Endothelial cell of umbilical vein (primary cell): ENCODE results near the gene EPHX1. TPM values are rescaled to one million over a fixed set of nuclear protein-coding genes. Genes with fewer than 3 reads are reported as not detected.

Source experiments
- BruUV-seq: library from RNA; stranded (reverse); fragments of 400-500 nt; replicated peaks from 2 replicates; lab custom pipeline; 2021; lab: Mats Ljungman, UMichigan
- CTCF ChIA-PET: fragments of 300-600, 350-600 bp; sonication (Branson Sonifier 250); formaldehyde crosslinking; loops from one replicate; lab custom pipeline; 2021; ENCODE audit warnings: antibody characterized with exemption, inconsistent platforms; lab: Charles Lee
- POLR2A ChIA-PET: fragments of 300-600, 350-600 bp; sonication (Branson Sonifier 250); formaldehyde crosslinking; loops from one replicate; lab custom pipeline; 2021; ENCODE audit warnings: antibody characterized with exemption, inconsistent platforms; lab: Charles Lee
- DNase-seq: peaks from one replicate; pipeline ENCODE4 v3.0.0-alpha.2; 2011; ENCODE audit warnings: low read depth, low spot score
- FAIRE-seq: peaks from 2 replicates; lab custom pipeline; 2011; peaks lifted over from hg19 to GRCh38; lab: Jason Lieb, UNC
- H2AFZ ChIP-seq: 2 replicates; pipeline ENCODE4 v1.6.0; 2012; ENCODE audit warnings: low read depth, low read length, control low read depth, inconsistent platforms
- H3K27ac ChIP-seq: 2 replicates; pipeline ENCODE4 v1.5.1; 2011; ENCODE audit warnings: low read depth, mild to moderate bottlenecking, control low read depth, low read length, moderate library complexity; ENCODE audit not compliant: insufficient read depth
- H3K27me3 ChIP-seq, 2 experiments: 2 replicates each; pipeline versions ENCODE4 v1.6.0 to v1.6.1; 2011; ENCODE audit warnings: low read length in 2 of 2, mixed read lengths in 1 of 2; ENCODE audit not compliant: control insufficient read depth in 2 of 2, insufficient read depth in 2 of 2
- H3K36me3 ChIP-seq, 2 experiments: 2 replicates in 1 of 2; 3 replicates in 1 of 2; pipeline ENCODE4 v1.5.1; 2011; ENCODE audit warnings: low read length in 2 of 2, mild to moderate bottlenecking in 1 of 2, moderate library complexity in 1 of 2; ENCODE audit not compliant: control insufficient read depth in 2 of 2, insufficient read depth in 2 of 2; ENCODE audit errors: extremely low read depth in 1 of 2
- H3K4me1 ChIP-seq: 3 replicates; pipeline ENCODE4 v1.5.1; 2011; ENCODE audit warnings: mild to moderate bottlenecking, low read length; ENCODE audit not compliant: control insufficient read depth, insufficient read depth; ENCODE audit errors: extremely low read depth
- H3K4me2 ChIP-seq: 2 replicates; pipeline ENCODE4 v1.6.1; 2011; ENCODE audit warnings: low read length, control low read depth, mixed read lengths; ENCODE audit not compliant: insufficient read depth
- H3K4me3 ChIP-seq, 3 experiments: fragments of 200-600 bp in 1 of 3; sonication (generic), shearing (Covaris generic) in 1 of 3; replicated peaks in 1 of 3; 2 replicates each; pipeline ENCODE4 v1.5.1; 2011 to 2016; ENCODE audit warnings: control low read depth in 3 of 3, low read length in 3 of 3, mild to moderate bottlenecking in 2 of 3, inconsistent platforms in 1 of 3, low read depth in 1 of 3, moderate library complexity in 1 of 3; ENCODE audit not compliant: insufficient read depth in 1 of 3
- H3K79me2 ChIP-seq: 2 replicates; pipeline ENCODE4 v1.6.0; 2012; ENCODE audit warnings: low read length, inconsistent platforms; ENCODE audit not compliant: control insufficient read depth, insufficient read depth
- H3K9ac ChIP-seq: replicated peaks from 2 replicates; pipeline ENCODE3; 2011; ENCODE audit warnings: low read length, control low read depth; ENCODE audit not compliant: insufficient read depth; ENCODE audit errors: extremely low read depth
- H3K9me1 ChIP-seq: replicated peaks from 3 replicates; pipeline ENCODE4 v1.6.0; 2011; ENCODE audit warnings: mild to moderate bottlenecking, low read length; ENCODE audit not compliant: control insufficient read depth, insufficient read depth; ENCODE audit errors: extremely low read depth
- H3K9me3 ChIP-seq: replicated peaks from 2 replicates; pipeline ENCODE4 v1.5.1; 2012; ENCODE audit warnings: low read length, inconsistent platforms; ENCODE audit not compliant: control insufficient read depth, insufficient read depth
- H4K20me1 ChIP-seq: replicated peaks from 2 replicates; pipeline ENCODE3; 2011; ENCODE audit warnings: mild to moderate bottlenecking, low read length; ENCODE audit not compliant: control insufficient read depth, insufficient read depth; ENCODE audit errors: extremely low read depth
- EZH2 ChIP-seq: IDR thresholded peaks from 2 replicates; pipeline ENCODE4 v1.6.1; 2012; ENCODE audit warnings: borderline replicate concordance, low read depth, mild to moderate bottlenecking, moderate library complexity, low read length, inconsistent platforms; ENCODE audit not compliant: severe bottlenecking
- FOS ChIP-seq: IDR thresholded peaks from 2 replicates; pipeline ENCODE4 v1.6.1; 2011; ENCODE audit warnings: mild to moderate bottlenecking, low read length, moderate library complexity, borderline replicate concordance; ENCODE audit not compliant: insufficient read depth
- MYC ChIP-seq: IDR thresholded peaks from one replicate; pipeline ENCODE4 v1.6.1; 2011; ENCODE audit warnings: mild to moderate bottlenecking, low read depth, low read length
- POLR2A ChIP-seq: IDR thresholded peaks from 2 replicates; pipeline ENCODE4 v1.6.1; 2012; ENCODE audit warnings: low read depth, mild to moderate bottlenecking, control low read depth, low read length
- dilution Hi-C: fragments of 300-500 bp; cut with MboI; formaldehyde crosslinking; loops from one replicate; pipeline ENCODE4 v1.15.0; 2019; ENCODE audit warnings: low sequenced_read_pairs; ENCODE audit not compliant: extremely low pct_ligation_motif_present
- intact Hi-C: fragments of 100-400 bp; cut with micrococcal nuclease; formaldehyde crosslinking; loops from one replicate; pipeline ENCODE4 v1.10.0; 2022
- polyA plus RNA-seq, 4 experiments: library from polyadenylated mRNA; depleted of rRNA in 3 of 4; stranded (reverse) in 3 of 4; unstranded in 1 of 4; fragments of >200 nt; gene quantifications; 2 replicates each; pipeline versions ENCODE4 v1.2.1 to v1.2.3, GENCODE V29; 2011 to 2012; ENCODE audit warnings: missing spikeins in 1 of 4
- total RNA-seq: library from RNA; stranded (reverse); gene quantifications from 2 replicates; pipeline ENCODE4 v1.2.3, GENCODE V29; 2021
- TF ChIP-seq, protein P1 (sequence below), 2 donors: IDR thresholded peaks; 1 replicate in 1 of 2; 2 replicates in 1 of 2; pipeline ENCODE4 v1.5.1; 2011; ENCODE audit warnings: low read length in 2 of 2, mild to moderate bottlenecking in 2 of 2, moderate library complexity in 2 of 2, control low read depth in 1 of 2, inconsistent platforms in 1 of 2, low read depth in 1 of 2; ENCODE audit not compliant: insufficient read depth in 1 of 2; ENCODE audit errors: extremely low read depth in 1 of 2
- TF ChIP-seq, protein P2 (sequence below): IDR thresholded peaks from 2 replicates; pipeline ENCODE4 v1.6.1; 2011; ENCODE audit not compliant: insufficient read depth, insufficient read length

EPHX1 gene
- total and polyA plus RNA-seq, 2 donors (not counting 3 experiments of a cell fraction or from before 2014, with no cell fraction given): 23.7 to 25.2 TPM

GRCh38 chr1:225866061-225866837, 56.3 kb downstream of the EPHX1 start:
- BruUV-seq: no TSS peak
- H3K27ac ChIP-seq: no peak overlapping the region
- DNase-seq (peak; percentile 57), FAIRE-seq (peak; percentile 97)
- H3K79me2 ChIP-seq: no peaks in the 10 kb centered on the region
- H2AFZ ChIP-seq: no peak overlapping the region
- H3K4me2 ChIP-seq: no peak overlapping the region
- H4K20me1 ChIP-seq: no peaks in the 10 kb centered on the region
- dilution Hi-C loops (no loop called here), intact Hi-C loops (loop anchor here (5.0 kb wide), 1 partner anchor 111 kb away; no protein-coding TSS in a partner anchor)
- peaks cover 12% of the 10 kb centered on the region for H3K4me1 ChIP-seq
- no peak for TF ChIP-seq MYC
- peak; percentile 63 for TF ChIP-seq FOS
- H3K4me3 ChIP-seq: no peak overlapping the region
- no peaks in the 10 kb centered on the region for H3K27me3 ChIP-seq
- peaks cover under 1 to 19% of the 10 kb centered on the region in 2 experiments for H3K36me3 ChIP-seq
- ChIA-PET POLR2A (no interaction called here), CTCF (interaction anchor here (0.5 to 1.2 kb wide), 4 partner anchors 12 to 392 kb away, joined by 3 to 5 read pairs (median 3); partner anchors contain the start of gene SRP9)
- no peaks in the 10 kb centered on the region for H3K9me3 ChIP-seq
- H3K9me1 ChIP-seq: no peaks in the 10 kb centered on the region
- H3K9ac ChIP-seq: no peak overlapping the region

DNA sequence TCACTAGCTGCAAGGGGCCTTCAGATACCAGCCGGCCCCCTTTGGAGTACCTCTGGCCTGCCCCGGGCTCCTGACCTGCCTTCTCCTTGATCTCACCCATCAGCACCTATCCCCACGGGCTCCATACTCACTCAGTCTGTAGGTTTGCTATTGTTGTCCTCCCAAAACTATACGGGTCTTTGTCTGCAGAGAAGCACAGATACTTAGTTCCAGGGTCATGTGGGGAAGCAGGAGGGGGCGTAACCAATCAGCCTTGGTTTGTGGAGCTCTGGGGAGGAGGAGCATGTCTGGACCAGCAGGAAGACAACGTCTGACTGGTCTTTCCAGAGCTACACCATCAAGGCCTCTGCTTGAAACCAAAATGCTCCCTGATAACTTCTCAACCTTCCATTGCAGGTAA, 57.1 kb downstream of the EPHX1 start:
- Histone ChIP-seq H3K9ac (no peak overlapping the region), H3K79me2 (no peaks in the 10 kb centered on the region), H3K27me3 (no peaks in the 10 kb centered on the region), H3K27ac (no peak overlapping the region), H3K9me1 (no peaks in the 10 kb centered on the region), H3K4me1 (peaks cover 12% of the 10 kb centered on the region), H3K4me3 (no peak overlapping the region), H3K4me2 (no peak overlapping the region), H2AFZ (no peak overlapping the region), H3K36me3 (peaks cover 2 to 12% of the 10 kb centered on the region in 2 experiments), H4K20me1 (no peaks in the 10 kb centered on the region), H3K9me3 (no peaks in the 10 kb centered on the region)
- ChIA-PET POLR2A (no interaction called here), CTCF (no interaction called here)
- DNase-seq (no peak), FAIRE-seq (peak; percentile 38)
- dilution Hi-C loops (no loop called here), intact Hi-C loops (loop anchor here (5.0 kb wide), 1 partner anchor 110 kb away; no protein-coding TSS in a partner anchor)
- TF ChIP-seq, protein P1, sequence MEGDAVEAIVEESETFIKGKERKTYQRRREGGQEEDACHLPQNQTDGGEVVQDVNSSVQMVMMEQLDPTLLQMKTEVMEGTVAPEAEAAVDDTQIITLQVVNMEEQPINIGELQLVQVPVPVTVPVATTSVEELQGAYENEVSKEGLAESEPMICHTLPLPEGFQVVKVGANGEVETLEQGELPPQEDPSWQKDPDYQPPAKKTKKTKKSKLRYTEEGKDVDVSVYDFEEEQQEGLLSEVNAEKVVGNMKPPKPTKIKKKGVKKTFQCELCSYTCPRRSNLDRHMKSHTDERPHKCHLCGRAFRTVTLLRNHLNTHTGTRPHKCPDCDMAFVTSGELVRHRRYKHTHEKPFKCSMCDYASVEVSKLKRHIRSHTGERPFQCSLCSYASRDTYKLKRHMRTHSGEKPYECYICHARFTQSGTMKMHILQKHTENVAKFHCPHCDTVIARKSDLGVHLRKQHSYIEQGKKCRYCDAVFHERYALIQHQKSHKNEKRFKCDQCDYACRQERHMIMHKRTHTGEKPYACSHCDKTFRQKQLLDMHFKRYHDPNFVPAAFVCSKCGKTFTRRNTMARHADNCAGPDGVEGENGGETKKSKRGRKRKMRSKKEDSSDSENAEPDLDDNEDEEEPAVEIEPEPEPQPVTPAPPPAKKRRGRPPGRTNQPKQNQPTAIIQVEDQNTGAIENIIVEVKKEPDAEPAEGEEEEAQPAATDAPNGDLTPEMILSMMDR (IDR thresholded peaks at IDR 0.05; ENCODE audit: extremely low read depth in 1 of 2, insufficient read depth in 1 of 2, low read depth in 1 of 2, low read length in 2 of 2): no peak
- TF ChIP-seq, protein P2, sequence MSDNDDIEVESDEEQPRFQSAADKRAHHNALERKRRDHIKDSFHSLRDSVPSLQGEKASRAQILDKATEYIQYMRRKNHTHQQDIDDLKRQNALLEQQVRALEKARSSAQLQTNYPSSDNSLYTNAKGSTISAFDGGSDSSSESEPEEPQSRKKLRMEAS: no peak
- TF ChIP-seq POLR2A: no peak
- no peak for TF ChIP-seq EZH2
- TF ChIP-seq MYC: no peak
- BruUV-seq: no TSS peak
